HG02852 (cell line): ENCODE results near the gene TSHZ2.

Experiments
- ATAC-seq: cut with Tn5 transposase; IDR thresholded peaks from one replicate; pipeline ENCODE4 v1.9.1; 2021; ENCODE audit warnings: mild to moderate bottlenecking, moderate library complexity; ENCODE audit not compliant: unreplicated experiment

Gene TSHZ2

DNA sequence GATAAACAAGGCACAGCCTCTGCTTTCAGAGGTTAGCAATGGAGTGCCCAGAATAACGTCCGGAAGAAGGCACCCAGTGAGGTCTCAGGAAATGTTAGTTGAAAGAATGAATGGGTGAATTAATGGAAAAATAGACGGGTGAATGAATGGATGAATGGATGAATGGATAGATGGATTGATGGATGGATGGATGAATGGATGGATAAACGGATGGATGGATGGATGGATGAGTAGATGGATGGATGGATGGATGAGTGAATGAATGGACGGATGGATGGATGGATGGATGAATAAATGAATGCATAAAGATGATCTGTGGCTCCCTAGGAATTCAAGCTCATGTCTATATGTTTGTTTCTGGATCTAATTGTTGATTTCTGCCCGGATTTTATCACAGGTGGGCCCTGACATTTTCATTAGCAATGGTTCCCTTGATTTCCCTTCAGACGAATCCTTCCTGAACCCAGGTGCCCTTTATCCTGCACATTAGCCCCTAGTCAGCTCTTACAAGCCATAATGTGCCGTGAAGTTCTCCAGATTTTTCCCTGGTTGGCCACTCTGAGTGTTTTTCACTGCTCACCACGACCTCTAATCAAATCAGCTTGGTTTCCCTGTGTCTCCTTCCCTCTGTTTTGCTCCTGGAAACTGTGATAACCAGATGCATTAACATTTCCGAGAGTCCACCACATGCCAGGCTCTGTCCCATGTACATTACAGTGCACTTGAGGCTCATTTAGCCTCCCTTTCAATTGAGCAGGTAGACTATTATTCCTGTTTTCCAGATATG is 22.2 kb downstream of the TSHZ2 start:
- no peak for ATAC-seq

DNA sequence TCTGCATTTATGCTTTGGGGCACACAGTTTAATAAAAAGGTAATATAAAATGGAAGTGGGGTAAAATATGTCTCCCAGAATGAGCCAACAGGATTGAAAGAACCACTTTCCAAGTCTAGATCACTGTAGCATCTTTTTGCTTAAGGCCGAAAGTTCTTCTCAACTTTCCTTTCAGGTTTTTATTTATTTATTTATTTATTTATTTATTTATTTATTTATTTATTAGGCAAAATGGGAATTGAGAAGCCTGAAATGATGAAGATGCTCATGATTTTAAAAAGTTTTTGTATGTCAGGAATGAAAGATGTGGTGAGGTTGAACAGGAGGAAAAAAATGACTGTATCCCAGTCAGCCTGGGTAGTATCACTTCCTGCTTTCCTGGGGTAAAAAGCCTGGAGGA is 24.0 kb downstream of the TSHZ2 start:
- no peak for ATAC-seq

DNA sequence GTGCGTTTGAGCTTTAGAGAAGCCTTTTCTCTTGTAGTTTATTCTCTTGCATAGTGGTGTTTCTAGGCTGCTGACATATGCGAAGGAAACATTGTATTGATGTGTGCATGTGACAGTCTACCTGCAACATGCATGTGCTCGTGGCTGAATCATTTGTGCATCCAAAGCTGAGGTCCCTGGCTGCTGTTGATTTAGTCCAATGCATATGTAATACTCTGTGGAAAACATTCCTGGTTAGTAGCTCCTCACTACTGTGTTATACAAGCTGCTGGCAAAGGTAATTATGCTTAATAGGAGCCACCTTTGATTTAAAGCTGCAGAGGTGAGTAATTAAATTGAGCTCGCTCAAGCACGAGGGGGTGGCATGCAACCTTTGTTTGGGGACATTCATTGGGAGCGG is 24.5 kb downstream of the TSHZ2 start:
- ATAC-seq, result no peak

GRCh38 chr20:52998268-52998667 is 26.1 kb downstream of the TSHZ2 start:
- ATAC-seq, result no peak

DNA sequence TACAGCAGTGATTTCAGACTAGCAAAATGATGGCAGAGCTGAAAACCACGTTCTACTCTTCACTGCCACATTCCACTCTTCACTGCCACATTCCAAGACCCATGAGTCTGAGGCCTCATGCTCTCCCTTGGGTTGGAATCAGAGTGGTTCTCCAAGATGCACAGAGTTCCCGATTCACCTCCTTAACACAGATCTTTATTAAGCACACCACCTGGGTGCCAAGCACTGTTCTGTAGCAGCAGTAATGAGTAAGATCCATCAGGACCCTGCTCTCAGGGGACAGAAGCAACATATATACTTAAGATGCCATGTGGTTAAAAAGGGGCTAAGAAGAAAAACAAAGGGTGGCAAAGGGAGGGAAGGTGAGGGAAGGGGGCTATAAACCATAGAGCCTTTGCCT is 26.9 kb downstream of the TSHZ2 start:
- ATAC-seq, result no peak

DNA sequence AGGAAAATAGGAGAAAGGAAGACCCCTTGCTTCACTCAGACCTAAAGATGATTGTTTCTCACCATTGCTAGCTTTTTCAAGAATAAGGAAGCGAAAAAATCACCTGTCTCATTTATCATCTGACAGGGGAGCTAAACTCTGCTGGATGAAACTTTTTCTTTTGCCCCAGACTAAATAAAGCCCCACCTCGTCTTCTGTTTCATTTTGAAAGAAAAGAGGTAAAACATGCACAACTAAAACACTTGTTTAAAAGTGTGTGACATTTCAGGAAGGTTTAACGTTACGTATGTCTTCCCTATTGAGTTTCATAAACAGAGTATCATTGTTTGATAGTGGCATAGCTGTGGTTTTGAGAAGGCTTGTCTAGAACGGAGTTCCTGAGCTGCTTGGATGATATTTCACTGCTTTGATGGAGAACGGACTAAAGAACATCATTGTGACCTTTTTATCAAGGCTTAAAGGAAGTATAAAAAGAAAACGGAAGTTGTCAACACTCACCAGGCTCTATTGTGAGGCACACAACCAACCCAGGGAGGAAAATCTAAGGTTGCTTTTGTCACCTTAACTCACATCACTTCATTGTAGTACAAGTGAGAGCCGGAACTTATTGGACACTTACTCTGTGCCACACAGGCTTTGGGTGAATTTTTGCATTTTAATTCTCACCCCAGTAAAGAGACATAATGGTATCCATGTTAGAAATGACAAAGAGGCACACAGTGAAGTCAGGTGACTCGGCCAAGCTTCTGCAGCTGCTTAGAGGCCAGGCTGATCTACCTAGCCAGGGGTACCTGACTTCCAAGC is 29.5 kb downstream of the TSHZ2 start:
- ATAC-seq, result peak; percentile 76

DNA sequence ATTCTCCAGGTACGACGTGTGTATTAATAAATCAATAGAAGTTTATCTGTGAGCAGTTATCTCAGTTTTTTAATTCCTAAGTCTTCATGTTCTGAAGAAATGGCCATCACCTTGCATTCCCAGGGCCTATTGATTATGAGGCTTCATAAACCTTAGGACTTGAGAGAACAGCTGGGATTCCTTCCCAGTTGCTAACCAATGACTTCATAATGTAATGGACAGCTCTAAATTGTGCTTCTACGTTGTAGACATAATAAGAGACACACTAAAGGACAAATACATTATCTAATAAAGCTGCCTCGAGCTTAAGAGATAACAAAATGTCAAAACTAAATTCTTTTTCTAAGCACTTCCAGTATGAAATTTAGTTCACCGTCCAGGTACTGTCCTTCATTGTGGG is 30.6 kb downstream of the TSHZ2 start:
- no peak for ATAC-seq

- ATAC-seq, result no peak
These were observed 31.4 kb downstream of the TSHZ2 start for GRCh38 chr20:53003420-53004154.

- no peak for ATAC-seq
These were observed 32.2 kb downstream of the TSHZ2 start for GRCh38 chr20:53004267-53004813.

DNA sequence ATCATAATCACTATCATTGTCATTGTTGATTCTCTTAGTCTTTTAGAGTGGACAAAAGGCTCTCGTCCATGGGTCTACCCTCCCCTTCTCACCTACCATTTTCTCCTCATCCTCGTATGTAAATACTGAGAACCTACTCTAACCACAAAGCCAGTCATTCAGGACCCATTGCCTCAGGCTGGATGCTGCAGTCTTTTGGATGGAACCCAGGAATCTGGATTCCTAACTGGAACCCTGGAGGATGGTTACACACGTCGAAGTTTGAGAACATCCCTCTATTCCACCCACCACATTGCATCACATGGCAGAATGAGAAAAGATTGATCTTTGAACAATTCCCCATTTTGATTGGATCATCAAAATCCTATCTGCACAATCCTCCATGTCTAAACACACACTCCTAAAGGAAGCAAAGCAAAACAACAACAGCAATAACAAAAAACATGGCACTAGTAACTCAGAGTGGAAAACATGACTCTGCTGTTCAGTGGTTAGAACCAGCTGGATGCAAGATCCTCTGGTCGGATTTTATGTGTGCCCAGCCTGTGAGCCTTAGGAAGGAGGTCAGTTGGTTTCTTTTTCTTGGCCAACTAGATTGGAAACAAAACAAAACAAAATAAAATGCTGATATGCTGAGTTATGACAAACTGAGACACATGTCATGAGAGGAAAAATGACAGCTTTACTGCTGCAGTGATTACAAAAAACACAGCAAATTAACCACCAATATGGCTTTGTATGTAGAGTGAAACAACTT is 38.0 kb downstream of the TSHZ2 start:
- no peak for ATAC-seq

DNA sequence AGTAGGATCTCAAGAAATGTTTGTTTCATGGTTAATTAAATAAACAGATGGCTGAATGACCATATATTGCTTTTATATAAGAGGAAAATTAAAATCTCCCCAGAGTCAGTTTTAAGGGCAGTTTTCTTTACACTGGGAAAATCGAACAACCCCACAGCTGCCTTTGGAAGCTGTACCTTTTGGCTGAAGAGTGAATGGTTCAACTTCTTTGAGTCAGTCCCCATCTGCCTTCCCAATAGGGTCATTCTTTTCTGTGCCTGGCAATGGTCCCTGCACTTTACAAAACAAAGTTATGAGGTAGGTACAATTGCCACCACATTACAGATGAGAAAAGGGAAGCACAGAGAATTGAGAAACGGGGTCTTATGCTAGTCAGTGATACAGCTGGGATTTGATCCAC is 39.5 kb downstream of the TSHZ2 start:
- ATAC-seq, result no peak

DNA sequence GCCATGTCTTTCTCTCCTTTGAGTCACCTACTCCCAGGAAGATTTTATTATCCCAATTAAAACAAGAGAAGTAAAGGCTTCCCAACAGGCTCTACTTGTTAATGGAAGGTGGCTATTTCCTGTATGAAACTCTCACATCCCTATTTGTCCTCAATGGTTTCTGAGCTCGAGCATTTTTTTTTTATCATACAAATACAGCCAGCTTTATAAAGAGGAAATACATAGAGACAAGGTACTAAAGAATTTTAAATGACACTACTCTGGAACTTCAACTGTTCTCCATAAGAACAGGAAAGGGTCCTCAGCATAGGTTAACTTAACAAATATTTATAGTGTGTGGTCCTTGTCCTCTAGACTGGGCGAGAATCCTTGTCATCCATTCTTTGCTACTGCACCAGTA is 41.0 kb downstream of the TSHZ2 start:
- ATAC-seq, result no peak

GRCh38 chr20:53013847-53014246 is 41.7 kb downstream of the TSHZ2 start:
- ATAC-seq, result no peak

GRCh38 chr20:53016071-53016470 is 43.9 kb downstream of the TSHZ2 start:
- no peak for ATAC-seq

DNA sequence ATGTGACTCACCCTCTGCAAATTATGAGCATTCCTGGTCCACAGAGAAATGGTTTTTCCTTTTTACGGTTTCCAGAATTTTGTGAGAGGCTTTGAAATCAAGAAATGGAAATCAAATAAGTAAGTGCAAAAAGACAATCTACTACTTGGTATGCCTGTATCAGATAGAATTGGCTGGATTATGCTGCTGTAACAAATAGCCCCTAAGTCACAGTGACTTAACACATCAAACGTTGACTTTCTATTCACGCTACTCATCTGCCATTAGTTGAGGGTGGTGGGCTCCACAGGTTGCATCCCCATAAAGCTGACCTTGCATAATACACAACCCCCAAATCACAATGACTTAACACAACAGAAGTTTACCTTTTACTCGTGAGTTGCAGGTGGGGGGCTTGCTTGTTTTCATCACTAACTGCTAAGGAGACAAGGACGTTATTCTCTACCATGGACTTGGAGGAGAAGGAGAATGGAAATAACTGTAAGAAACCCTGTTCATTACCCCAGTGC is 44.4 kb downstream of the TSHZ2 start:
- ATAC-seq, result no peak

GRCh38 chr20:53017206-53017605 is 45.0 kb downstream of the TSHZ2 start:
- no peak for ATAC-seq

DNA sequence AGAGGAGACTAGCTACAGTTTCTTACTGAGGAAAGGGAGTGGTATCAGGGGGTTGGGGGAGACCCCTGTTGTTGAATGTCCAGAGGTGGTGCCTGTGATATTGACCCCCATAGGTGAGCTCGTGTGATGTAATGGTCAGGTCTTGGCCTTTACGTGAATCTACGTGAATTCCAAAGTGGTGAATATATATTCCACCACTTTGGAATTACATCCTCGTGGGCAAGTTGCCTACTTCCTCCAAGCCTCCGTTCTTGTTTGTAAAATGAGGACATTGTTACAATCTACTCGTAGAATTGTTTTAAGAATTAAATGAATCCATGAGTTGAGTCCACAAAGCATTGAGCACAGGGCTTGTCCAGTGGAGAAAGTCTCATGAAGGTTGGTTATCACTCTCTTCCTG is 47.3 kb downstream of the TSHZ2 start:
- ATAC-seq, result no peak

DNA sequence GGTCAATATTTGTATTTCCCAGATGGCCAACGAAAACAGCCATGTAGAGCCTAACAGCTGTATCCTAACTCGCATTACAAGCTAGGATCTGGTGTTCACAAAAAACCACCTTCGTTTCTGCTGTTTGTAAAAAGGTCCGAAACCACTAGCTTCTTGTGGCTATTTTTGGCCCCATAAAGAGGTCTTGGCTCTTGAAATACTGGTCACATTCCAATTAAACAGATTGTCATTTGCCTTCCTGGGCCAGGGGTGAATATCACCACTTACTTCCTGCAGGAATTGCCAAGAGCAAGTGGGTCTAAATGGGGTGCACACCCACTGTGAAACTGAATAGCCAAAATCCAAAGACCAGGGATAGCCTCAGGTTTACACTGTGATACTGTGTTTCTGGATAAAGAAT is 48.2 kb downstream of the TSHZ2 start:
- no peak for ATAC-seq

- ATAC-seq, result no peak
These were observed 48.7 kb downstream of the TSHZ2 start for GRCh38 chr20:53020834-53021233.

DNA sequence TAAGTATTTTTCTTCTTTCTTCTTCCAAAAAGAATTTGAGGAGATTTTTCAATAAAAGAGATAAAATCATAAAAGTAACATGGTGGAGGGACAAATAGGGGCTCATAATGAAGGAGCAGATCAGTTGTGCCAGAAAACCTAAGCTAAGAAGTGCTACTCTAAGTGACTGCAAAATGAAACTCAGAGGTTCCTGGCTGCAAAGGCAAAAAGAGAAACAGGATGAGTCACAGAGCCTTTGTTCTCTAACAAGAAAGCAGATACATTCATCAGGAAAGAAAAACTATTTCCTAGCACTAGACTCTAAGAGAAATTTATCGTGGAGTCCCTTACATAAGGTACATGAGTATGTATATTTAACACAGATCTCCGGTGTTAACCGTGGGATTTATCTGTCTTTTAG is 49.8 kb downstream of the TSHZ2 start:
- ATAC-seq, result no peak
